GM12878 (cell line): Measurements from ENCODE around the gene ARHGAP21. TPM values are rescaled to one million over a fixed set of nuclear protein-coding genes. Genes with fewer than 3 reads are reported as not detected.

ENCODE experiments used
- BACH1 ChIP-seq: fragments of 450-650 bp; IDR thresholded peaks from 2 replicates; pipeline ENCODE4 v1.6.1; 2017; ENCODE audit warnings: mild to moderate bottlenecking, borderline replicate concordance
- CHD4 ChIP-seq: fragments of 200-600 bp; sonication (generic); IDR thresholded peaks from 2 replicates; pipeline ENCODE4 v1.6.1; 2016; ENCODE audit warnings: mild to moderate bottlenecking
- ETV6 ChIP-seq, 2 experiments: fragments of 450-650 bp in 1 of 2; IDR thresholded peaks in 1 of 2; conservative IDR thresholded peaks in 1 of 2; 2 replicates each; pipeline ENCODE4 v1.6.1; 2014; ENCODE audit warnings: antibody characterized with exemption in 1 of 2, borderline replicate concordance in 1 of 2, low read depth in 1 of 2, mild to moderate bottlenecking in 1 of 2, moderate library complexity in 1 of 2
- POLR2AphosphoS5 ChIP-seq: IDR thresholded peaks from 2 replicates; pipeline ENCODE4 v1.6.1; 2011; ENCODE audit warnings: mild to moderate bottlenecking, low read length, inconsistent platforms
- RBBP5 ChIP-seq: fragments of 200-600 bp; sonication (generic); conservative IDR thresholded peaks from 2 replicates; pipeline ENCODE4 v1.6.1; 2016
- SP1 ChIP-seq: IDR thresholded peaks from one replicate; pipeline ENCODE4 v1.6.1; 2011; ENCODE audit warnings: low read depth, low read length
- WRNIP1 ChIP-seq: IDR thresholded peaks from 2 replicates; pipeline ENCODE4 v1.6.1; 2011; ENCODE audit warnings: low read depth, low read length, improper control_type of control experiment, borderline replicate concordance
- polyA plus RNA-seq, 11 experiments: library from polyadenylated mRNA; depleted of rRNA in 4 of 11; unstranded in 6 of 11; stranded (reverse) in 5 of 11; fragments of >200 nt; fragmentation: Nextera tagmentation in 4 of 11; fragmentation: Illumina TruSeq in 1 of 11; extraction: Ambion mirVana in 4 of 11; extraction: Trizol in 1 of 11; gene quantifications; 1 replicate in 1 of 11; 2 replicates in 10 of 11; pipeline versions ENCODE4 v1.2.1 to v1.2.3, GENCODE V29; 2011 to 2016; ENCODE audit warnings: inconsistent platforms in 2 of 11, missing spikeins in 2 of 11, low read depth in 1 of 11
- total RNA-seq, 4 experiments: library from RNA; depleted of rRNA in 3 of 4; stranded (reverse); fragments of >200 nt in 3 of 4; fragmentation: Illumina TruSeq in 1 of 4; extraction: Trizol in 1 of 4; gene quantifications; 2 replicates each; pipeline versions ENCODE4 v1.2.1 to v1.2.3, GENCODE V29; 2013 to 2021
- TF ChIP-seq, protein P1 (sequence below): fragments of 450-650 bp; IDR thresholded peaks from 2 replicates; pipeline ENCODE4 v1.6.1; 2017; ENCODE audit warnings: antibody characterized with exemption, mild to moderate bottlenecking, moderate library complexity
- TF ChIP-seq, protein P2 (sequence below): IDR thresholded peaks from 2 replicates; pipeline ENCODE4 v1.6.1; 2012; ENCODE audit warnings: low read length, inconsistent platforms
- TF ChIP-seq, protein P3 (sequence below): IDR thresholded peaks from 2 replicates; pipeline ENCODE4 v1.6.1; 2011; ENCODE audit warnings: borderline replicate concordance, low read depth, mild to moderate bottlenecking, moderate library complexity, mixed read lengths, low read length; ENCODE audit not compliant: insufficient read depth; ENCODE audit errors: extremely low read length

The ARHGAP21 gene
- total and polyA plus RNA-seq, 10 of the 15 experiments (the other 5 are each of a cell fraction or from before 2014, with no cell fraction given): 11.7 to 103 (median 37.6) TPM

DNA sequence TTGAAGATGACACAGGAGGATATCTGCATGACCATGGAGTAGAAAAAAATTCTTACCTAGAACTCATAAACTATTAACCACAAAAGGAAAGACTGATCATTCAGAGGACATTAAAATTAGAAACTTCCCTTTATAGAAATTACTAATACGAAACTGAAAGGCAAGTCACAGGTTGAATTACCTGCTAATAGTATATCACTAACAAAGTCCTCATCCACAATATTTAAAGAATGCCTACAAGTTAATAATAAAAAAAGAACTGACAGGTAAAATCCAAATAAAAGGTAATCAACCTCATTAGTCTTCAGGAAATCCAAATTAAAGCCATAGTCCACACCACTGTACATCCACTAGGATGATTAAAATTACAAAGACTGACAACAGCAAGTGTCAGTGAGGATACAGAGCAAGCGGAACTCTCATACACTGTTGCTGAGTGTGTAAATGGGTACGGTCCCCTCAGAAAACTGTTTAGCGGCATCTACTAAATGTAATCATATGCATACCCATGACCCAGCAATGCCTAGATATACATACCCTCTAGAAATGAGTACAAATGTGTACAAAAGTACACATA is 71.2 kb downstream of the ARHGAP21 start (continued):
- TF ChIP-seq, protein P1, sequence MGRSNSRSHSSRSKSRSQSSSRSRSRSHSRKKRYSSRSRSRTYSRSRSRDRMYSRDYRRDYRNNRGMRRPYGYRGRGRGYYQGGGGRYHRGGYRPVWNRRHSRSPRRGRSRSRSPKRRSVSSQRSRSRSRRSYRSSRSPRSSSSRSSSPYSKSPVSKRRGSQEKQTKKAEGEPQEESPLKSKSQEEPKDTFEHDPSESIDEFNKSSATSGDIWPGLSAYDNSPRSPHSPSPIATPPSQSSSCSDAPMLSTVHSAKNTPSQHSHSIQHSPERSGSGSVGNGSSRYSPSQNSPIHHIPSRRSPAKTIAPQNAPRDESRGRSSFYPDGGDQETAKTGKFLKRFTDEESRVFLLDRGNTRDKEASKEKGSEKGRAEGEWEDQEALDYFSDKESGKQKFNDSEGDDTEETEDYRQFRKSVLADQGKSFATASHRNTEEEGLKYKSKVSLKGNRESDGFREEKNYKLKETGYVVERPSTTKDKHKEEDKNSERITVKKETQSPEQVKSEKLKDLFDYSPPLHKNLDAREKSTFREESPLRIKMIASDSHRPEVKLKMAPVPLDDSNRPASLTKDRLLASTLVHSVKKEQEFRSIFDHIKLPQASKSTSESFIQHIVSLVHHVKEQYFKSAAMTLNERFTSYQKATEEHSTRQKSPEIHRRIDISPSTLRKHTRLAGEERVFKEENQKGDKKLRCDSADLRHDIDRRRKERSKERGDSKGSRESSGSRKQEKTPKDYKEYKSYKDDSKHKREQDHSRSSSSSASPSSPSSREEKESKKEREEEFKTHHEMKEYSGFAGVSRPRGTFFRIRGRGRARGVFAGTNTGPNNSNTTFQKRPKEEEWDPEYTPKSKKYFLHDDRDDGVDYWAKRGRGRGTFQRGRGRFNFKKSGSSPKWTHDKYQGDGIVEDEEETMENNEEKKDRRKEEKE: no peak
- TF ChIP-seq, protein P2, sequence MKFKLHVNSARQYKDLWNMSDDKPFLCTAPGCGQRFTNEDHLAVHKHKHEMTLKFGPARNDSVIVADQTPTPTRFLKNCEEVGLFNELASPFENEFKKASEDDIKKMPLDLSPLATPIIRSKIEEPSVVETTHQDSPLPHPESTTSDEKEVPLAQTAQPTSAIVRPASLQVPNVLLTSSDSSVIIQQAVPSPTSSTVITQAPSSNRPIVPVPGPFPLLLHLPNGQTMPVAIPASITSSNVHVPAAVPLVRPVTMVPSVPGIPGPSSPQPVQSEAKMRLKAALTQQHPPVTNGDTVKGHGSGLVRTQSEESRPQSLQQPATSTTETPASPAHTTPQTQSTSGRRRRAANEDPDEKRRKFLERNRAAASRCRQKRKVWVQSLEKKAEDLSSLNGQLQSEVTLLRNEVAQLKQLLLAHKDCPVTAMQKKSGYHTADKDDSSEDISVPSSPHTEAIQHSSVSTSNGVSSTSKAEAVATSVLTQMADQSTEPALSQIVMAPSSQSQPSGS: peak; percentile 90
- no peak for TF ChIP-seq CHD4
- no peak for TF ChIP-seq BACH1
- no peak for TF ChIP-seq SP1
- TF ChIP-seq, protein P3, sequence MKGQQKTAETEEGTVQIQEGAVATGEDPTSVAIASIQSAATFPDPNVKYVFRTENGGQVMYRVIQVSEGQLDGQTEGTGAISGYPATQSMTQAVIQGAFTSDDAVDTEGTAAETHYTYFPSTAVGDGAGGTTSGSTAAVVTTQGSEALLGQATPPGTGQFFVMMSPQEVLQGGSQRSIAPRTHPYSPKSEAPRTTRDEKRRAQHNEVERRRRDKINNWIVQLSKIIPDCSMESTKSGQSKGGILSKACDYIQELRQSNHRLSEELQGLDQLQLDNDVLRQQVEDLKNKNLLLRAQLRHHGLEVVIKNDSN: no peak
- no peak for TF ChIP-seq POLR2AphosphoS5
- TF ChIP-seq ETV6 (conservative IDR thresholded peaks at IDR 0.05 in 1 of 2, IDR thresholded peaks at IDR 0.05 in 1 of 2; ENCODE audit: borderline replicate concordance in 1 of 2, low read depth in 1 of 2): peak in 1 of 2 experiments; percentile 10; a peak in 1 of 4 replicates
- no peak for TF ChIP-seq WRNIP1
- TF ChIP-seq RBBP5: no peak
